HCT116 (cell line): ENCODE measurements around the gene MAEA. TPM values are rescaled to one million over a fixed set of nuclear protein-coding genes. Genes with fewer than 3 reads are reported as not detected.

Source experiments
- ATAC-seq: fragments of 200-7000 bp; cut with Tn5 transposase; 2 replicates; pipeline ENCODE4 v1.9.1; 2020; ENCODE audit warnings: mild to moderate bottlenecking, moderate library complexity
- BruUV-seq: library from RNA; stranded (reverse); fragments of 400-500 nt; replicated peaks from 2 replicates; lab custom pipeline; 2021; lab: Mats Ljungman, UMichigan
- CTCF ChIA-PET: fragments of 300-600 bp; sonication (Branson Sonifier 250); formaldehyde crosslinking; loops from one replicate; lab custom pipeline; 2021; ENCODE audit warnings: antibody characterized with exemption; lab: Charles Lee
- POLR2A ChIA-PET: fragments of 300-600, 350-600 bp; sonication (Branson Sonifier 250); formaldehyde crosslinking; loops from one replicate; lab custom pipeline; 2021; ENCODE audit warnings: antibody characterized with exemption; lab: Charles Lee
- RAD21 ChIA-PET, 2 experiments: fragments of 300-600 bp; sonication (Branson Sonifier 250); formaldehyde crosslinking; loops; one replicate each; lab custom pipeline; 2023; ENCODE audit warnings: low total read pairs in 2 of 2; ENCODE audit not compliant: uncharacterized antibody in 2 of 2, unreplicated experiment in 2 of 2, low non-redundant PET in 1 of 2; lab: Charles Lee
- DNase-seq: peaks from one replicate; pipeline ENCODE4 v3.0.0-alpha.2; 2010; ENCODE audit warnings: low read depth, low spot score
- H2AFZ ChIP-seq: fragments of 200-600 bp; shearing (Covaris generic), sonication (generic); 2 replicates; pipeline ENCODE4 v1.6.1; 2017; ENCODE audit warnings: low read depth, mixed run types, mixed read lengths, antibody characterized with exemption, low read length; ENCODE audit not compliant: poor library complexity, severe bottlenecking
- H3K27ac ChIP-seq: 2 replicates; pipeline ENCODE4 v1.5.1; 2012; ENCODE audit warnings: low read depth, low read length
- H3K27me3 ChIP-seq: fragments of 200-600 bp; sonication (generic); 2 replicates; pipeline ENCODE4 v1.6.1; 2016; ENCODE audit warnings: mixed run types, low read length, mixed read lengths; ENCODE audit not compliant: insufficient read depth
- H3K36me3 ChIP-seq, 2 experiments: fragments of 200-500 bp in 1 of 2; fragments of 200-600 bp in 1 of 2; sonication (Bioruptor generic) in 1 of 2; sonication (generic) in 1 of 2; 2 replicates each; pipeline versions ENCODE4 v1.5.1 to v1.6.1; 2014 to 2016; ENCODE audit warnings: low read length in 2 of 2, inconsistent platforms in 1 of 2, mixed read lengths in 1 of 2, mixed run types in 1 of 2; ENCODE audit not compliant: insufficient read depth in 2 of 2, control insufficient read depth in 1 of 2
- H3K4me1 ChIP-seq, 2 experiments: fragments of 200-600 bp in 1 of 2; sonication (generic) in 1 of 2; 2 replicates each; pipeline versions ENCODE4 v1.5.1 to v1.6.1; 2012 to 2017; ENCODE audit warnings: low read length in 2 of 2, inconsistent platforms in 1 of 2, mild to moderate bottlenecking in 1 of 2, mixed read lengths in 1 of 2, mixed run types in 1 of 2, moderate library complexity in 1 of 2; ENCODE audit not compliant: insufficient read depth in 2 of 2, control insufficient read depth in 1 of 2
- H3K4me2 ChIP-seq: fragments of 200-600 bp; sonication (generic); 2 replicates; pipeline ENCODE4 v1.6.1; 2017; ENCODE audit warnings: mixed run types, low read length, mixed read lengths
- H3K4me3 ChIP-seq, 2 experiments: fragments of 200-600 bp in 1 of 2; sonication (generic) in 1 of 2; replicated peaks in 1 of 2; 2 replicates each; pipeline ENCODE4 v1.5.1; 2011 to 2016; ENCODE audit warnings: low read length in 2 of 2, control low read depth in 1 of 2, low read depth in 1 of 2, mild to moderate bottlenecking in 1 of 2, mixed read lengths in 1 of 2, mixed run types in 1 of 2
- H3K79me2 ChIP-seq: fragments of 200-600 bp; sonication (generic); 2 replicates; pipeline ENCODE4 v1.6.1; 2017; ENCODE audit warnings: mild to moderate bottlenecking, mixed run types, low read length, moderate library complexity, mixed read lengths; ENCODE audit not compliant: insufficient read depth
- H3K9ac ChIP-seq: fragments of 200-600 bp; sonication (generic); 2 replicates; pipeline ENCODE4 v1.6.1; 2016; ENCODE audit warnings: low read length, mixed read lengths
- H3K9me2 ChIP-seq: fragments of 200-600 bp; sonication (generic), shearing (Covaris generic); 2 replicates; pipeline ENCODE4 v1.6.1; 2017; ENCODE audit warnings: mixed run types, mild to moderate bottlenecking, moderate library complexity; ENCODE audit not compliant: insufficient read depth
- H3K9me3 ChIP-seq, 2 experiments: fragments of 200-500 bp in 1 of 2; fragments of 200-600 bp in 1 of 2; sonication (Bioruptor generic) in 1 of 2; sonication (generic) in 1 of 2; 2 replicates each; pipeline ENCODE4 v1.6.1; 2014 to 2017; ENCODE audit warnings: low read length in 2 of 2, mixed read lengths in 2 of 2, inconsistent platforms in 1 of 2, low read depth in 1 of 2, mild to moderate bottlenecking in 1 of 2, mixed run types in 1 of 2, moderate library complexity in 1 of 2; ENCODE audit not compliant: control insufficient read depth in 1 of 2, insufficient read depth in 1 of 2
- H4K20me1 ChIP-seq: fragments of 200-600 bp; sonication (generic), shearing (Covaris generic); 2 replicates; pipeline ENCODE4 v1.6.1; 2017; ENCODE audit warnings: mixed run types, mild to moderate bottlenecking, moderate library complexity; ENCODE audit not compliant: insufficient read depth
- CBX3 ChIP-seq: IDR thresholded peaks from 2 replicates; pipeline ENCODE4 v1.6.1; 2012; ENCODE audit warnings: low read depth
- CEBPB ChIP-seq: IDR thresholded peaks from 2 replicates; pipeline ENCODE4 v1.6.1; 2012; ENCODE audit warnings: low read depth
- EGR1 ChIP-seq: IDR thresholded peaks from 2 replicates; pipeline ENCODE4 v1.6.1; 2012; ENCODE audit warnings: low read depth
- ELF1 ChIP-seq: IDR thresholded peaks from 2 replicates; pipeline ENCODE4 v1.6.1; 2012; ENCODE audit warnings: low read depth, borderline replicate concordance
- EZH2phosphoT487 ChIP-seq: fragments of 200-600 bp; IDR thresholded peaks from 2 replicates; pipeline ENCODE4 v1.6.1; 2018; ENCODE audit warnings: antibody characterized with exemption, borderline replicate concordance
- FOSL1 ChIP-seq: IDR thresholded peaks from 2 replicates; pipeline ENCODE4 v1.6.1; 2012; ENCODE audit warnings: low read depth
- POLR2AphosphoS5 ChIP-seq: IDR thresholded peaks from 2 replicates; pipeline ENCODE4 v1.6.1; 2011; ENCODE audit warnings: mild to moderate bottlenecking, low read depth, low read length, moderate library complexity
- RAD21 ChIP-seq: IDR thresholded peaks from 2 replicates; pipeline ENCODE4 v1.6.1; 2012; ENCODE audit warnings: low read depth, mild to moderate bottlenecking
- SIN3A ChIP-seq: IDR thresholded peaks from 2 replicates; pipeline ENCODE4 v1.6.1; 2012; ENCODE audit warnings: low read depth
- SP1 ChIP-seq: IDR thresholded peaks from 2 replicates; pipeline ENCODE4 v1.6.1; 2012; ENCODE audit warnings: low read depth
- TCF7L2 ChIP-seq: IDR thresholded peaks from 2 replicates; pipeline ENCODE4 v1.7.0; 2011; ENCODE audit warnings: borderline replicate concordance, inconsistent platforms; ENCODE audit not compliant: insufficient read depth, insufficient read length; ENCODE audit errors: extremely low read depth
- ZFX ChIP-seq: fragments of 450-650 bp; IDR thresholded peaks from 2 replicates; pipeline ENCODE4 v1.6.1; 2017
- ZNF274 ChIP-seq: fragments of 200-500 bp; sonication (Bioruptor generic); IDR thresholded peaks from 2 replicates; pipeline ENCODE4 v1.6.1; 2014; ENCODE audit warnings: mild to moderate bottlenecking, low read depth, low read length, inconsistent platforms
- intact Hi-C: fragments of 100-400 bp; cut with micrococcal nuclease; formaldehyde crosslinking; loops from 2 replicates; pipeline ENCODE4 v1.10.0; 2022
- total RNA-seq: library from RNA; stranded (reverse); gene quantifications from one replicate; pipeline ENCODE4 v1.2.1, GENCODE V29; 2021; ENCODE audit not compliant: unreplicated experiment
- TF ChIP-seq, protein P1 (sequence below): IDR thresholded peaks from 2 replicates; pipeline ENCODE4 v1.6.1; 2012; ENCODE audit warnings: low read depth
- TF ChIP-seq, protein P2 (sequence below): IDR thresholded peaks from 2 replicates; pipeline ENCODE4 v1.6.1; 2011; ENCODE audit warnings: mild to moderate bottlenecking, low read length, moderate library complexity; ENCODE audit not compliant: insufficient replicate concordance; ENCODE audit errors: extremely low read depth

Gene MAEA
- total RNA-seq, 1 experiment from 2014 or later: 88.3 TPM

DNA sequence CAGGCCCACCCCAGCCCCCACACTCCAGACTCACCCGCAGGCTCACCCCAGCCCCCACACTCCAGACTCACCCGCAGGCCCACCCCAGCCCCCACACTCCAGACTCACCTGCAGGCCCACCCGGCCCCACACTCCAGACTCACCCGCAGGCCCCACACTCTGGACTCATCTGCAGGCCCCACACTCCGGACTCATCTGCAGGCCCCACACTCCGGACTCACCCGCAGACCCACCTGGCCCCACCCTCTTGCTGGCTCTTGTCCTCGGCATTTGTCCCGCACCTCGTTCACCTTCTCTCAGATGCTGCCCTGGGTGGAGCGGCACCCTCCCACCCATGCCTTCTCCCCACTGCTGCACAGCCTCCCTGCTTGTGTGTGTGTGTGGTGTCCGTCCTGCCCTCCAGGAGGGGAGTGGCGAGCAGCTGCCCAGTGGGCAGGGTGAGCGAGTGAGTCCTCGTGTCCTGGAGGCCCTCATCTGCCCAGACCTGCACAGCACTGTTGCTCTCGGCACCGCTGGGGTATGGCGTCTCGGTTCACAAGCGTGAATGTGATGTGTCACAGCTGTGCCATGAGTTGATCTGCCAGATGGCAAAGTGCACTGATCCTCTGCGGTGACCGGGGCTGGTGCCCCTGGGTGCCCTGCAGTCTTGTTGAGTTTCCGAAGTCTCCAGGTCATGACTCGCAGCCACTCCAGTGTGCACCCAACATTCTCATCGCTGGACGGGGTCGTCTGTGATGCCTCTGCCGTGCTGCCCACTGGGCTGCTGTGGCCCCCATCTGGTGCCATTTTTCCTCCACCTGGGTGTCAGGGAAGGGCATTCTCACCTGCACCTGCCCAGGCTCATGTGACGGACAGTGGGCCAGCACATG, 27.7 kb downstream of the MAEA start:
- no peak for TF ChIP-seq RAD21
- Histone ChIP-seq H4K20me1 (no peaks in the 10 kb centered on the region), H3K9ac (no peak overlapping the region), H2AFZ (no peak overlapping the region), H3K79me2 (peaks cover 56% of the 10 kb centered on the region), H3K9me3 (no peaks in the 10 kb centered on the region), H3K4me1 (peaks cover 0 to 10% of the 10 kb centered on the region in 2 experiments; a peak in 2 of 4 replicates), H3K4me3 (no peak overlapping the region), H3K27ac (no peak overlapping the region), H3K36me3 (peaks cover 29 to 48% of the 10 kb centered on the region in 2 experiments), H3K4me2 (no peak overlapping the region), H3K27me3 (no peaks in the 10 kb centered on the region), H3K9me2 (no peaks in the 10 kb centered on the region)
- ChIA-PET RAD21 (no interaction called here), POLR2A (no interaction called here), CTCF (no interaction called here)
- no peak for ATAC-seq
- intact Hi-C loops: no loop called here
- no peak for DNase-seq
- BruUV-seq: no TSS peak

DNA sequence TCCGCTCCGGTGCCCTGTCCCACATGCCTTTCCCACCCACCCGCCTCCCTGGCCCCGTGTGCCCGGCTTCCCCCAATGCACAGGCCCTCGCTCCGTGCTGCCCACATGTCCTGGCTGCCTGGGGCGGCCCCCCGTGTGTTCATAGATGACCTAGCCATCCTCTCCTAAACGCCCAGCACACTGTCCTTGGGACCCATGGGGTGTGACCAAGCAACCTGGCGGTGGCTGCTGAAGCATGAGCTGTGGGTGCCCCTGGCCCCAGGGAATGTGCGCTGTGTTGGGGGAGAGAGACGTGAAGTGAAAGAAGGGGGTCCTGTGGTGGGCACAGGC, 28.3 kb downstream of the MAEA start:
- intact Hi-C loops: no loop called here
- RAD21 ChIA-PET: no interaction called here
- POLR2A ChIA-PET: interaction anchor here (1.2 kb wide), 1 partner anchor 28 kb away, joined by 3 read pairs; the partner anchor contains the start of gene MAEA
- Histone ChIP-seq H3K4me1 (peaks cover 2 to 16% of the 10 kb centered on the region in 2 experiments; a peak in 3 of 4 replicates), H3K36me3 (peaks cover 32 to 43% of the 10 kb centered on the region in 2 experiments; a peak in 3 of 4 replicates), H3K9ac (no peak overlapping the region), H3K4me2 (no peak overlapping the region), H3K9me2 (no peaks in the 10 kb centered on the region), H3K27ac (no peak overlapping the region), H4K20me1 (no peaks in the 10 kb centered on the region), H3K9me3 (no peaks in the 10 kb centered on the region), H3K79me2 (peaks cover 50% of the 10 kb centered on the region), H2AFZ (no peak overlapping the region), H3K27me3 (no peaks in the 10 kb centered on the region), H3K4me3 (no peak overlapping the region)
- ATAC-seq (no peak), DNase-seq (no peak)
- no TSS peak for BruUV-seq
- CTCF ChIA-PET: no interaction called here
- TF ChIP-seq FOSL1 (no peak), ZFX (no peak), CEBPB (no peak), TCF7L2 (no peak), EZH2phosphoT487 (no peak), EGR1 (no peak), SIN3A (no peak), CBX3 (no peak), ZNF274 (no peak), POLR2AphosphoS5 (no peak), SP1 (no peak), ELF1 (no peak)
- TF ChIP-seq, protein P1, sequence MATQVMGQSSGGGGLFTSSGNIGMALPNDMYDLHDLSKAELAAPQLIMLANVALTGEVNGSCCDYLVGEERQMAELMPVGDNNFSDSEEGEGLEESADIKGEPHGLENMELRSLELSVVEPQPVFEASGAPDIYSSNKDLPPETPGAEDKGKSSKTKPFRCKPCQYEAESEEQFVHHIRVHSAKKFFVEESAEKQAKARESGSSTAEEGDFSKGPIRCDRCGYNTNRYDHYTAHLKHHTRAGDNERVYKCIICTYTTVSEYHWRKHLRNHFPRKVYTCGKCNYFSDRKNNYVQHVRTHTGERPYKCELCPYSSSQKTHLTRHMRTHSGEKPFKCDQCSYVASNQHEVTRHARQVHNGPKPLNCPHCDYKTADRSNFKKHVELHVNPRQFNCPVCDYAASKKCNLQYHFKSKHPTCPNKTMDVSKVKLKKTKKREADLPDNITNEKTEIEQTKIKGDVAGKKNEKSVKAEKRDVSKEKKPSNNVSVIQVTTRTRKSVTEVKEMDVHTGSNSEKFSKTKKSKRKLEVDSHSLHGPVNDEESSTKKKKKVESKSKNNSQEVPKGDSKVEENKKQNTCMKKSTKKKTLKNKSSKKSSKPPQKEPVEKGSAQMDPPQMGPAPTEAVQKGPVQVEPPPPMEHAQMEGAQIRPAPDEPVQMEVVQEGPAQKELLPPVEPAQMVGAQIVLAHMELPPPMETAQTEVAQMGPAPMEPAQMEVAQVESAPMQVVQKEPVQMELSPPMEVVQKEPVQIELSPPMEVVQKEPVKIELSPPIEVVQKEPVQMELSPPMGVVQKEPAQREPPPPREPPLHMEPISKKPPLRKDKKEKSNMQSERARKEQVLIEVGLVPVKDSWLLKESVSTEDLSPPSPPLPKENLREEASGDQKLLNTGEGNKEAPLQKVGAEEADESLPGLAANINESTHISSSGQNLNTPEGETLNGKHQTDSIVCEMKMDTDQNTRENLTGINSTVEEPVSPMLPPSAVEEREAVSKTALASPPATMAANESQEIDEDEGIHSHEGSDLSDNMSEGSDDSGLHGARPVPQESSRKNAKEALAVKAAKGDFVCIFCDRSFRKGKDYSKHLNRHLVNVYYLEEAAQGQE: no peak
- TF ChIP-seq, protein P2, sequence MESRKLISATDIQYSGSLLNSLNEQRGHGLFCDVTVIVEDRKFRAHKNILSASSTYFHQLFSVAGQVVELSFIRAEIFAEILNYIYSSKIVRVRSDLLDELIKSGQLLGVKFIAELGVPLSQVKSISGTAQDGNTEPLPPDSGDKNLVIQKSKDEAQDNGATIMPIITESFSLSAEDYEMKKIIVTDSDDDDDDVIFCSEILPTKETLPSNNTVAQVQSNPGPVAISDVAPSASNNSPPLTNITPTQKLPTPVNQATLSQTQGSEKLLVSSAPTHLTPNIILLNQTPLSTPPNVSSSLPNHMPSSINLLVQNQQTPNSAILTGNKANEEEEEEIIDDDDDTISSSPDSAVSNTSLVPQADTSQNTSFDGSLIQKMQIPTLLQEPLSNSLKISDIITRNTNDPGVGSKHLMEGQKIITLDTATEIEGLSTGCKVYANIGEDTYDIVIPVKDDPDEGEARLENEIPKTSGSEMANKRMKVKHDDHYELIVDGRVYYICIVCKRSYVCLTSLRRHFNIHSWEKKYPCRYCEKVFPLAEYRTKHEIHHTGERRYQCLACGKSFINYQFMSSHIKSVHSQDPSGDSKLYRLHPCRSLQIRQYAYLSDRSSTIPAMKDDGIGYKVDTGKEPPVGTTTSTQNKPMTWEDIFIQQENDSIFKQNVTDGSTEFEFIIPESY: no peak
